ENCODE data around the gene CMTM6.
"Not testable (repeated sequence)": the region's sequence is repeated elsewhere in the genome, so short reads cannot be mapped to it uniquely, and the experiment has no call there.

Gene CMTM6

GRCh38 chr3:32469151-32469874 is 33.3 kb downstream of the CMTM6 start:
- DNase-seq (ENCODE audit: insufficient read length, low spot score), result no peak
- no peak for FAIRE-seq

- FAIRE-seq (no peak), DNase-seq (ENCODE audit: insufficient read length, low spot score) (peak; percentile 80)
Measured at GRCh38 chr3:32467333-32468070, 35.1 kb downstream of the CMTM6 start.

GRCh38 chr3:32466808-32467207 is 35.8 kb downstream of the CMTM6 start:
- not testable (repeated sequence) for DNase-seq (ENCODE audit: insufficient read length, low spot score); FAIRE-seq

GRCh38 chr3:32464726-32465125 is 37.9 kb downstream of the CMTM6 start:
- DNase-seq (ENCODE audit: insufficient read length, low spot score); FAIRE-seq: not testable (repeated sequence)

GRCh38 chr3:32463415-32463814 is 39.2 kb downstream of the CMTM6 start:
- DNase-seq (ENCODE audit: insufficient read length, low spot score); FAIRE-seq: not testable (repeated sequence)

- FAIRE-seq; DNase-seq (ENCODE audit: insufficient read length, low spot score): not testable (repeated sequence)
Measured at GRCh38 chr3:32462191-32462986, 40.3 kb downstream of the CMTM6 start.

GRCh38 chr3:32460817-32461496 is 41.7 kb downstream of the CMTM6 start:
- FAIRE-seq; DNase-seq (ENCODE audit: insufficient read length, low spot score): not testable (repeated sequence)

GRCh38 chr3:32460031-32460749 is 42.5 kb downstream of the CMTM6 start:
- DNase-seq (ENCODE audit: insufficient read length, low spot score) (no peak), FAIRE-seq (no peak)

GRCh38 chr3:32459450-32459849 is 43.2 kb downstream of the CMTM6 start:
- FAIRE-seq (no peak), DNase-seq (ENCODE audit: insufficient read length, low spot score) (no peak)

GRCh38 chr3:32457971-32458471 is 44.6 kb downstream of the CMTM6 start:
- DNase-seq (ENCODE audit: insufficient read length, low spot score) (no peak), FAIRE-seq (no peak)

- DNase-seq (ENCODE audit: insufficient read length, low spot score), result no peak
- no peak for FAIRE-seq
Measured at GRCh38 chr3:32456429-32457130, 46.1 kb downstream of the CMTM6 start.

GRCh38 chr3:32455609-32456428 is 46.8 kb downstream of the CMTM6 start:
- no peak for FAIRE-seq

GRCh38 chr3:32454731-32455608 is 47.7 kb downstream of the CMTM6 start:
- no peak for DNase-seq (ENCODE audit: insufficient read length, low spot score)
- no peak for FAIRE-seq

More at GRCh38 chr3:32455609-32456428, 46.8 kb downstream of the CMTM6 start:
- DNase-seq (ENCODE audit: insufficient read length, low spot score), result no peak

- no peak for FAIRE-seq
- no peak for DNase-seq (ENCODE audit: insufficient read length, low spot score)
Measured at GRCh38 chr3:32454111-32454510, 48.5 kb downstream of the CMTM6 start.

- no peak for FAIRE-seq
Measured at GRCh38 chr3:32453346-32453745, 49.3 kb downstream of the CMTM6 start.

GRCh38 chr3:32452009-32452408 is 50.6 kb downstream of the CMTM6 start:
- FAIRE-seq (no peak), DNase-seq (ENCODE audit: insufficient read length, low spot score) (no peak)

More at GRCh38 chr3:32453346-32453745, 49.3 kb downstream of the CMTM6 start:
- DNase-seq (ENCODE audit: insufficient read length, low spot score), result no peak

- DNase-seq (ENCODE audit: insufficient read length, low spot score) (no peak), FAIRE-seq (no peak)
Measured at GRCh38 chr3:32450992-32451659, 51.5 kb downstream of the CMTM6 start.
